GM18858 (cell line): Measurements from ENCODE around the gene LPAR5.
"Not testable (repeated sequence)": the region's sequence is repeated elsewhere in the genome, so short reads cannot be mapped to it uniquely, and the experiment has no call there.

Experiments used
- ATAC-seq: cut with Tn5 transposase; IDR thresholded peaks from one replicate; pipeline ENCODE4 v1.9.1; 2021; ENCODE audit not compliant: unreplicated experiment

The LPAR5 gene

DNA sequence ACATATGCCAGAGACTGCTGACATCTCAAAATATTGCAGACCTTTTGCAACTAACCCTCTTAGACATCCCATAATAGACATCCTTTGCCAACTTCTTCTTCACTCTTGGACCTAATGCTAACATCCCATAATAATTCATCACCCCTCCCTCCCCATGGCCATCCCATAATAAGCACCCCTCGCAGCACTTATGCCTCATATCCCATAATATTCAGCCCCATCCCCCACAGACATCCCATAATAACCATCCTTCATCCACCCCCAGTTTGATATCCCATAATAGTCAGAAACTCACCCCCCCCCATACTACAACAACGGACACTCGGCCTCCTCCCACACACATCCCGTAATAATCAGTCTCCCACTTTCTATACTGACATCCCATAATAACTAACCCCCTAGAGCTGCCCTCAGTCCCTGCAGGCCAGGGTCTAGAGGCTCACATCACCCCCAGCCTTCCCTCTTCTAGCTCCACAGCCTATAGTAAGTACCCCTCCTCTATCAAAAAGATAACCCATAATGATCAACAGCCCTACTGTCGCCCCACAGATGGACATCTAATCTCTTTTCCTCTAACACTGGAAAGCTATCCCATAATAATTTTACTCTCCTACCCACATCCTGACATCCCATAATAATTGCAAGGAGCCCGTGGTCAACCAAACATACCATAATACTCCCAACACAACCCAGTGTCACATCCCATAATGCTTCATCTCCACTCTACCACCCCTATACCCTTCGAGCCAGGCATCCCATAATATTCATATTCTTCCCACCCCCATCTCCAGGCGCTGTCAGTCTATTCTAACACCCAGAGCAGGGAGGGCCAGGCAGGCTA is 27.8 kb downstream of the LPAR5 start:
- ATAC-seq = no peak

DNA sequence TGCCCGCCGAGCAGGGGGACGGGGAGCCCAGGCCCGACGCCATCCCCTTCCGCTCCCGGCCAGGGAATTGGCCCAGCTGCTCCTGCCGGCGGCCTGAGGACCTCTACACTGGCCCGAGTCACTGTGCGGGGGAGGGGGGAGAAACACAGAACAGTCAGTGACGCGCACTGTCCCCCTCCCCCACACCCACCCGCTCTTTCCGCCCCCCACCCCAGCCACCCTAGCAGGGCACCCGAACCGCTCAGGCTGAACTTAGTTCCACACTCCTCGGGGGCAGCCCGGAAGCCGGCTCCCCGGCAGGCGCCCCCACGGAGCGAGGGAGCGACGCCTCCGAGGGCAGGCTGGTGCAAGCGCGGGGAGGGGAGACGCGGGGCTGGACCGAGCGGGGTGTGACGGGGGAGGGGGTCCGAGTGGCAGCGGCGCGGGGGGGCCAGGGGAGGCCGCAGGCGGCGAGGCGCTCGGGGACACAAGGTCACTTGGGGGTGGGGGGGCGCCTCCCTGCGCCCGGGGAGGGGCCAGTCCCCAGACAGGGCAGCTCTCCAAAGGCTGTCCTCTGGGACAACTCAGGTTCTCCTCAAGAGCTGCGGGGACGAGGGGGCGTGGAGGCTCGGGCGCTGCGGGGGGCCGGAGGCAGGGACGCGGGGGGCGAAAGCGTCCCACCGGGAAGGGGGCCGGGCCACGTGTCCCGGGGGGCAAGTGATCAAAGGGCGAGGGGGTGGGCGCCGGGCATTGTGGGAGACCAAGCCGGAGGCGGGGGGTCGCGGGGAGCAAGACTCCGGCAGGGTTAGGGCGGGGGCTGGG is 29.2 kb downstream of the LPAR5 start:
- ATAC-seq = no peak

DNA sequence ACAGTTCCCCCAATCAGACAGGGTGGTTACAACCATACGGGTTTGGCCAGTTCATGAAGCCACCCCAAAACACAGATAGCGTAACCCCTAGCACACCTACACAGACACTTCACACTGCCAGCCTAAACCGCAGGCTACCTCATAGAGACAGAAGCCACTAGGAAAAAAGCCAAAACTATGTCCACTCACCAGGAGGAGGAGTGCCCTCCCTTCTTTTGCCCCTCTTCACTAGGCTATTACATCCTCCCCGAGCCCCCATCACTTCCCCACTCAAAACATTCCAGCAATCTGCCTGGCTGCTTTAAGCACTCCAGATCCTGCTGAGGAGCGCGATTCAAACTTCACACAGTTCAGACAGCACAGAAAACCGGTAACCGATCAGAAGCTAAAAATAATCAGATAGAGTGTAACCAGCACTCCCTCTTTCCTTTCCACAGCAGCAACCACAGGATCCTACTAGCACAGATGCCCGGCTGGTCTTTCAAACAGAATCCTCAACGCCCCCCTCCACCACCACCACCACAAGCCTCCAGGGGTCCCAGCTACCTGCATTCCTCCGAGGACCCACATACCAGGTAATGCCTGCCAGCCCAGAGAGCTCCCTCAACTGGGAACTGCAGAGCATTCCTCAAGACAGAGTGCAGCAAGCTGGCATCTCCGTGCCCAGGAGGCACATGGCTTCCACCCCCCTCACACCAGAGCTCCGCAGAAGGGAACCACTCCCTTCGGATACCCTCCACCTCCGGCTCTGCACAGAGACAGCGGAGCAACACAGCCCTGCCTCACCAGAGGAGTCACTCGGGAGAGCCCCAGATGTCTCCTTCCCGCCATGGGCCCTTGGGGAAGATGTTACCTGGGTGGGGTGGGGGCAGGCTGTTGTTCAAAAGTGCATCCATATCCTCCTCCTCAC is 30.1 kb downstream of the LPAR5 start:
- no peak for ATAC-seq

DNA sequence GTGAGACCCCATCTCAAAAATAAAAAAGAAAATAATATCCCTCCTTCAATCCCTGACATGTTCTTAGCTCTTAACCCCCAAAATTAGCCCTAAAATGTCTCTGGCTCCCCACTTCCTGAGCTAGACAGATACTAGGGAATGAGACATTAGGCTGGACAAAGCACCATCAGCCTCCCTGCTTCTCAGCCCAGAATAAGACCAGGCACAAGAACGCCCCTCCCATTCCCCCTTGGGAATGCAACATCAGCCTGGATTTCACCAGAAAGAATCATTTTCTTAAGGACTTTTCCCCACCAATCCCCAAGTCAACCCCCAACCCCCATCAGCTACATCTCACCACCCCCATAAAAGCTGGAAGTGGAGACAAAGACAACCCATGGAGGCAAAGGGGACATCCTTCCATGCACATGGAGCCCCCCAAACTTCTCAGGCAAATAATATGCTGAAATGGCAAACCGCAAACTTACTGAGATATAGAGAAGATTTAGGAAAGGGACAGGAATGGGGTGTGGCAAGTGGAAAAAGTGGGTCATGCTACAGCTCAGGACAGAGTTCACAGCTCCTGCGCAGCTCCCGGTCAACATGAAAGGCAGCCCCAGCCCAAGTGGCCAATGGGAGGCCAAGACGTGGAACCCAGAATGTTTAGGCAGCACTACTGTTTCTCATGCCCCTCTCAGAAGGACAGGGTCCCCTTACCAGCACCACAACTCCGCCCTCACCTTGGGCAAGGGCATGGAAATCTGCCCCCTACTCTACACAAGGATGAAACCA is 31.3 kb downstream of the LPAR5 start:
- ATAC-seq = no peak

DNA sequence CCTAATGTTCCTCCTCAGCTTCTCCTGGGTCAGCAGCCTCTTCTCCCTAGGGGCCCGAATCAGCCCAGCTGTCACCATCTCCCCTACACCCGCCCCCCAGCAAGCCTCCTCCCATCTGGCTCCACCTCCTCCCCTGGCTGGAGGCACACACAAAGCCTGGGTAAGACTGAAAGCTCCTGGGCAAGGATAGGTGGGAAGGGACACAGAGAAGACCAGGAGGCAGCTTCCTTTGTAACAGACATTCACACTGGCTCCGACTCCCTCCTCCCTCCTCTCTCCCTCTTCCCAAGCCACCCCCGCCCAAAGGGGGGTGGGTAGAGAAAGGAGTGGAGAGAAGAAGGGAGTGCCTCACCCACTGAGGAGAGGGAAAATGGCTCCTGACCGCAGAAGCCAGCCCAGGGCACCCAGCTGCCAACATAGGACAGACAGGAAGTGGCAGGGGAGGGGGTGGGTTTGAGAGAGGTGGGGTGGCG is 32.6 kb downstream of the LPAR5 start:
- no peak for ATAC-seq

DNA sequence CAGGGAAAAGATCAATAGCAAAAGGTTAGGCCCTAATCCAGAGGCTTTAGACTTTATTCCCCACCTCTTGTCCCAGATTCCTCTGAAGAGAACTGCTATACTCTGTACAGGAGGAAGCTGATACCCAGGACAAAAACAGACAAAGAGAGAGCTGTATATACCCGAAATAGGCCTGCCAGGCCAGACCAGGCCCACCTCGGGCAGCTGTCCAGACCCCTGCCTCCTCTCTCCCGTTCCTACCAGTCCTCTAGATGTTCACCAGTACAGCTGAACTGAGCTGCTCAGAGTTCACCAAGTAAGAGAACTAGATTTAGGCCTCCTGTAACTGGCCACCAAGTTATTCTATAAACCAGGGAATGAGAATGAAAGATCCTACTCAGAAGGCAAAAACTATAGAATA is 33.2 kb downstream of the LPAR5 start:
- no peak for ATAC-seq

DNA sequence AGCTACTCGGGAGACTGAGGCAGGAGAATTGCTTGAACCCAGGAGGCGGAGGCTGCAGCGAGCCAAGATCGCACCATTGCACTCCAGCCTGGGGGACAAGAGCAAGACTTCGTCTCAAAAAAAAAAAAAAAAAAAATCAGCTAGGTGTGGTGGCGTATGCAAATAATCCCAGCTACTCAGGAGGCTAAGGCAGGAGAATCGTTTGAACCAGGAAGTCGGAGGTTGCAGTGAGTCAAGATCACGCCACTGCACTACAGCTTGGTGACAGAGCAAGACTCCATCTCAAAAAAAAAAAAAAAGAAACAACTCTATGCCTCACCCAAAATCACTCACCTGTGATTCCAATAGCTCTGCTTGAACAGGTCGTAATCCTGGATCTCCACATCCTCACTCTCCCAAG is 40.1 kb downstream of the LPAR5 start:
- not testable (repeated sequence) for ATAC-seq

DNA sequence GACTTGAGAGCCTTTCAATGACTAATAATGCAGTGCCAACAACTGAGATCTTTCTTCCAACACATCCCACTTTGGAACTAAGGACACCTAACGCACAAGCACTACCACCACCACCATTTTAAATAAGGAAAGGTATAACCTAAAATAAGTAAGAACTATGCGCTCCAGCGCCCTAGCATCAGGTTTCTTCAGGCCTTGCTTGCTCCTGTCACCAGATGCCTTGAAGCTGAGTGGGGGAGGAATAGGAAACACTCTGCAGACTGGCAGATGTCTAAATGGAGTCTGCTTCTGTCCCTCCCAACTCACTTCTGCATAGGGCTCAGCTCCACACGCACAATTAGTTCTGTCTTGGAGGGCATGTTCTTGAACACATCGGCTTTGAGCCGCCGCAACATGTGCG is 43.7 kb downstream of the LPAR5 start:
- ATAC-seq = no peak

DNA sequence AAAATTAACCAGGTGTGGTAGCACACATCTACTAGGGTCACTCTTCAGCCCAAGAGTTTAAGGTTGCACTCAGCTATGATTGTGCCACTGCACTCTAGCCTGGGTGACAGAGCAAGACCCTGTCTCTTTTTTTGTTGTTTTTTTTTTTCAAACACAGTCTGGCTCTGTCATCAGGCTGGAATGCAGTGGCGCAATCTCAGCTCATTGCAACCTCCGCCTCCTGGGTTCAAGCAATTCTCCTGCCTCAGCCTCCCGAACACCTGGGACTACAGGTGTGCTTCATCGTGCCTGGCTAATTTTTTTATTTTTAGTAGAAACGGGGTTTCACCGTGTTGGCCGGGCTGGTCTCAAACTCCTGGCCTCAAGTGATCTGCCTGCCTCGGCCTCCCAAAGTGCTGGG is 49.2 kb downstream of the LPAR5 start:
- not testable (repeated sequence) for ATAC-seq

DNA sequence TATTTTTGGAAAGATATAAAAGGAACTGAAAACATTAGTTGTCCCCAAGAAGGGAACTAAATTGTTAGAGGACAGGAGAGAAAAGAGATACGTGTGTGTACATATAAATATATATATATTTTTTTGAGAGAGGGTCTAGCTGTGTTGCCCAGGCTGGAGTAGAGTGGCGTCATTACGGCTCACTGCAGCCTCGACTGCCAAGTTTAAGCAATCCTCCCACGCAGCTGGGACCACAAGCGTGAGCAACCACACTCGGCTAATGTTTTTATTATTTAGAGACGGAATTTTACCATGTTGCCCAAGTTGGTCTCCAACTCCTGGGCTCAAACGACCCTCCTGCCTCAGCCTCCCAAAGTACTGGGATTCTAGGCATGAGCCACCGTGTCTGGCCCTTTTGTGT is 51.5 kb downstream of the LPAR5 start:
- ATAC-seq = no peak

DNA sequence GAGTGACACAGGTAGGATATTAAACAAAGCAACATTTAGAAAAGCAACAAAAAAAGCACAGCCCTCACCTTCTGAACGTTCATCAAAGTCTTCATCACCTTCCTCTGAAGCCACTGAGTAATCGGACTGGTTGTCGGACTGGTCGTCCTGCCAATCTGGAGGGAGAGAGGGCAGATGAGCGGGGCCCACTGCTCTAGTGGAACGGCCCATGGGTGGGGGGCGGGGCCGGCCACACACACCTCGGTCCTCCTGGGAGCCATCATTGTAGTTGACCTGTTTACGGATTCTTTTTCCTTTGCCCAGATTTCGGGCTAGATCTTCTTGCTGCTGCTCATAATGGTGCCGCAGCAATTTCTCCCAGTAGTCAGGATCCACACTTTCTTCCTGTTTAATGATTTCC is 52.8 kb downstream of the LPAR5 start:
- ATAC-seq = no peak

DNA sequence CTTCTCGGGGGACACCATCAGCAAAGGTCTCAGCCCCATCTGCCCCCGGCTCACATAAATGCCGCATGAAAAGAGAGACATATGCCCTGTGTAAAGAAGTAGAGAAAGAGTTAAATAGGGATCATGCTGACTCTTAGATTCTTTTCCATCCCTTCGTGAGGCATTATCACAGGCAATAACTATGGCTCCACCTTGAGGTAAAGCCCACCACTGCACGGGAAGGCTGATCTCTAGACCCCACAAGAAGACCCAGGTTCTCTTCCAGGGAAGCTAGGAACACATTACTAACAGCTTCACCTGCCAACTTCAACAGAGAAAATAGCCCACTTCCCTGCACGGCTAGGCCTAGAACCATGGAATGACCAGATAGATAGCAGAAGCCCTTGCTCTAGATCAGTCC is 53.6 kb downstream of the LPAR5 start:
- no peak for ATAC-seq

DNA sequence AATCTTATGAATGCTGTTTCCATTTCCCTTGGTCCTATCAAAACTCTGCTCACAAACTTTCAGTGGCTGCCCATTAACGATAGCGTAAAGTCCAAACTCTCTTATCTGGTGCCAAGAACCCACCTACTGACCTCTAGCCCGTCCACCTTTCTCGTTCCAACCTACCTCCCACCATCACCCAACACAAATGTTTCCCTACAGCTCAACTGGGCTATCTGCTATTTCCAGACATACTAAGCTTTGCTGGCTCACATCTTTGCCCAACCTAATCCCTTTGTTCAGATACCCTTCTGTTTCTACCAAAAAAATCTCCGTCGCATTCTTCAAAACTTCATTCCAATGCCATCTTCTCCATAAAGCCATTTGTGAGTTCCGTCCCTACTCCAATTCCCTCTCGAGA is 60.1 kb downstream of the LPAR5 start:
- no peak for ATAC-seq

DNA sequence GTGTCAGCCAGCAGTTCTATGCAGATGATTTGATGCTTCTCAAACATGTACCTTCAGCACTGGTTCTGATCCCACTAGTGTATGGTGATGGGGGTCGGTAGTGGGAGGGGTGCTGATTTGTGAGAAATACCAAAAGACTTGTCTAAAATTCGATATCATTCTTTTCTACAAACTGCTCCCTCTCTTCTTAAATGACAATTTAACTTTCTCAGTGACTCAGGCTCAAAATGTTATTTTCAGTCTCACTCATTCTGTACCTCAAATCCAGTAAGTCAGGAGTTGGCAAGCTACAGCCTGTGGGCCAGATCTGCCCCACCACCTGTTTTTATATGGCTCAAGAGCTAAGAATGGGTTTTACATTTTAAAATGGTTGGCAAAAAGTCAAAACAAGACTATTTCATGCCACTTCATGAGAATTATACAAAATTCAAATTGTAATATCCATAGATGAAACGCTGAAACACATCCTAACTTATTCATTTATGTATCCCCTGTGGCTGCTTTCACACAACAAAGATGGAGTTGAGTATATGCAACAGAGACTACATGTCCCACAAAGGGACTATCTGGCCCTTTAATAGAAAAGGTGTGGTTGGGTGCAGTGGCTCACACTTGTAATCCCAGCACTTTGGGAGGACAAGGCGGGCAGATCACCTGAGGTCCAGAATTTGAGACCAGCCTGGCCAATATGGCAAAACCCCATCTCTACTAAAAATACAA is 61.0 kb downstream of the LPAR5 start:
- no peak for ATAC-seq

DNA sequence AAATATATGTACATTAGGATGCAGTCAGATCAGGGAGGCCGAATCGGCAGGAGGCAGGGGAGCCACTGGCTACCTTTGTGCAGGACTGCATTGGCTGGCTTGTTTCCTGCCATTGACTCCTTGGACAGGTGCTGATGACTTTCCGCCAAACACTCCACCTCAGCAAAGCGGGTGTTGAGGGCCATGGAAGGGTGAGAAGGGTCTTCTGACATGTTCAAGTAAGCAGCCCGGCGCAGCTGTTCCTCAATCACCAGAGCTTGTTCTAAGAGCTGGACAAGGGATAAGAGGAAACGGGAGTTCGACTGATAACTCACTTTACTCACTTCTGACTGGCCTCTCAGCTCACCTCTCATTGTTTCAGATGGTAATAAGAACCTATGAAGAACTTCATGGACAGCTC is 62.8 kb downstream of the LPAR5 start:
- ATAC-seq = no peak

DNA sequence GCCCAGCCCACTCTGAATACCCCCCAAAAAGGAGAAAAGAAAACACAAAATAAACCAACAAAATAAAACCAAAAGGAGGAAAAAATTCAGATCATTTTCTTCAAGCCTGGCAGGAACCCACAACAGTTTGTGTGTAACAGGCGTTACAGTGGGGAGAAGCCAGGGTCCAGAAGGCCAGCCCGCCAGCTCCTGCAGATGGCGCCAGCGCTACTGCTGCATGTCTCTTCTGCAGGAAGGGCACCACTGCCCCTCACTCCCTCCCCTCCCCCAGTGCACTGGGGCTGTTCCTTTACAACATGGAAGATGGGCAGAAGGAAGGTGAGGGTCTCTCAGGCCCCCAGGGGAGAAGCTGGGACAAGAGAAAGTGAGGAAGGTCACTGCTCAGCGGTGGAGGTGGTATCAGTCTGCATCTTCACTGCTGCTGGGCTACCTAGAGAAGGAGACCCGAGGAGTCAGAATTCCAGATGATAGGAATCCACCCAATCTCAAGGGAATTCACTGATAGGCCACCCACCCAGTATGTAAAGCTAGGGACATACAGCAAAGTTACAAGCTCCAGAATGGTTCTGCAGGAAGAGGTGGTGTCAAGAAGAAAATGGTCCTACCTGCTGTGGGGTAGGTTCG is 65.4 kb downstream of the LPAR5 start:
- ATAC-seq = no peak

DNA sequence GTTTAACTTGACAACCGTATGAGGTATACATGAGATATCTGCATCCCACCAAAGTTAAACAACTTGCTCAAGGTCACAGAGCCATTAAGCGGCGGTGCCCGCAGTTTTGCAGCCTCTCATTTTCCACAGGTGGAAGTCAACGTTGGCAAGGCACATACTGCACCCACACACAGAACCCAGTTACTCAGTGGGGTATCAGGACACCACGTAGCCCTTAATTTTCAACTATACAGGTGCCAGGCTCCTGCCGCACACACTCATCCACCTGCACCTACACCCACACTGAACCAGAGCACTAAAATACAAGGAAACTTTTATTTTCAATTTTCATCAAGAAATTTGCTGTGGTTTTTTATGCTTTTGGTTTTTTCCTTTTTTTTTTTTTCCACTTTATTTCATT is 66.0 kb downstream of the LPAR5 start:
- ATAC-seq = no peak

DNA sequence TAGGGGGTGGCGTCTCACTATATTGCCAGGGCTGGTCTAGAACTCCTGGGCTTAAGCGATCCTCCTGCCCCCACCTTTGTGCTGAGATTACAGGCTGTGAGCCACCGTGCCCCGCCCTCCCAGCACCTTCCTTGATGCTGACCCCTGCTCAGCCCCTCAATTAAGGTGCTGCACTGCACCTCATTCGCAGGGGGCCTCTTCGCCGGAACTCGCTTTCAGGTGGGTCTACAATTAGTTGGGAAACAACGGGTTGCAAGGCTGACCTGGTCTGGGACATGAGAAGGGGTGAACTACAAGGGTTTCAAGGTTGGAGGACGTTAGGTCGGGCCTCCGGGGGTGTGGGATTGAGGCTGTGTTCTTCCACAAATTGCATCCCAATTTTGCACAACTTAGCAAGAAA is 66.4 kb downstream of the LPAR5 start:
- ATAC-seq = no peak
